GM08714 (cell line): ENCODE data around the gene FUS.
A peak's percentile ranks its signal among the peaks of the same experiment; 100 is the strongest.
"Not testable (repeated sequence)": the region's sequence is repeated elsewhere in the genome, so short reads cannot be mapped to it uniquely, and the experiment has no call there.

ENCODE experiments used
- H3K4me3 ChIP-seq: fragments of 200-500 bp; sonication (Bioruptor generic); 2 replicates; pipeline ENCODE4 v1.5.1; 2014; ENCODE audit warnings: mild to moderate bottlenecking, low read length, inconsistent platforms
- ZNF274 ChIP-seq: IDR thresholded peaks from 2 replicates; pipeline ENCODE4 v1.6.1; 2012; ENCODE audit warnings: mild to moderate bottlenecking, low read depth, low read length

Gene FUS

DNA sequence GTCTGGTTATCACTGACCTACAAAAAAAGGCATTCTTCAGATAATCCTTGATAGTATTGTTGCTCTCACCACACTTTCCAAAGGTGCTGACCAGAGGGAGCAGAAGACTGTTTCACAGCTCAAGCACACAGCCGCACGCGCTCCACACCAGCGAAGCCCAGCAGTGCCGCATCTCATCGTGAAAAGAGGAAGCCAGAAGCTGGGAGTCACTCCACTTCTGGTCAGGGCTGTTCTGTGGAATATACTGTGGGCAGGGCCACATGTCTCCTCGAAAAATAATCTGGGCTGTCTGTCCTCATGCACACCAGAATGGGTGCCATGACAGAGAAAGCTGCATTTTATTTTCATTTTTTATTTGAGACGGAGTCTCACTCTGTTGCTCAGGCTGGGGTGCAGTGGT is 22.8 kb upstream of the FUS start:
- TF ChIP-seq ZNF274: no peak
- no peak overlapping the region for H3K4me3 ChIP-seq

DNA sequence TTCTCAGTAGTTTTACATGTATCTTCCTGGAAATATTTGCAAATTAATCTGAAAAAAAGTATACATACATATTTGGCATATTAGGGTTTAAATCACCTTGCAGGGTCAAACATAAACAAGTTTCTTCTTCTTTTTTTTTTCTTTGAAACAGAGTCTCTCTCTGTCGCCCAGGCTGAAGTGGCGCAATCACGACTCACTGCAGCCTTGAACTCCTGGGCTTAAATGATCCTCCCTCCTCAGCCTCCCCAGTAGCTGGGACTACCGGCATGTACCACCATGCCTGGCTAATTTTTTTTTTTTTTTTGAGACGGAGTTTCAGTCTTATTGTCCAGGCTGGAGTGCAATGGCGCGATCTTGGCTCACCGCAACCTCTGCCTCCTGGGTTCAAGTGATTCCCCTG is 12.6 kb upstream of the FUS start:
- H3K4me3 ChIP-seq: no peak overlapping the region
- TF ChIP-seq ZNF274: no peak

DNA sequence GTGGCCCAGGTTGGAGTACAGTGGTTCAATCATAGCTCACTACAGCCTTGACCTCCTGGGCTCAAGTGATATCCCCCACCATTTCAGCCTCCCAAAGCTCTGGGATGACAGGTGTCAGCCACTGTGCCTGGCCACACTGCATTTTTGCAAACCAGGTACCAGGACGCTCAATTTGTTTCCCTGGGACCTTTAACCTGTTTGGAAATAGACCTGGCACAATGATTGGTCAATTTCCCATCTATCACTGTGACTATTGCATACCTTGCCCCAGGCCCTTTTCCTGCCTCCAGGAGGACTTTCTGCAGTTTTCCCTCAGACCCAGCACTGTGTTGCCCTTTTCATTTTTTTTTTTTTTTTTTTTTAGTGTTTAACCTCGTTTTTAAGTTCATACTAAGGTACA is 11.1 kb upstream of the FUS start:
- H3K4me3 ChIP-seq: no peak overlapping the region
- TF ChIP-seq ZNF274: no peak

DNA sequence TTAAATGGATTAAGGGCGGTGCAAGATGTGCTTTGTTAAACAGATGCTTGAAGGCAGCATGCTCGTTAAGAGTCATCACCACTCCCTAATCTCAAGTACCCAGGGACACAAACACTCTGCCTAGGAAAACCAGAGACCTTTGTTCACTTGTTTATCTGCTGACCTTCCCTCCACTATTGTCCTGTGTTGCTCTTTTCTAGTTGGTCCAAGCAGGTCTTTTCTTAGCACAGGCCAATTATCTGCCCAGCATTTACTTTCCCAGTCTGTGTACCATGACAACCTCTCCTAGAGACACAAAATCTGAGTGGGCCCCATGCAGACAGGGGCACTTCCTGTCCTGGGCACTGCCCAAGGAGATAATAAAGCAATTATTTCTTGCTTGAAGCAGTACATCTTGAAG is 9.9 kb upstream of the FUS start:
- H3K4me3 ChIP-seq: not testable (repeated sequence)

DNA sequence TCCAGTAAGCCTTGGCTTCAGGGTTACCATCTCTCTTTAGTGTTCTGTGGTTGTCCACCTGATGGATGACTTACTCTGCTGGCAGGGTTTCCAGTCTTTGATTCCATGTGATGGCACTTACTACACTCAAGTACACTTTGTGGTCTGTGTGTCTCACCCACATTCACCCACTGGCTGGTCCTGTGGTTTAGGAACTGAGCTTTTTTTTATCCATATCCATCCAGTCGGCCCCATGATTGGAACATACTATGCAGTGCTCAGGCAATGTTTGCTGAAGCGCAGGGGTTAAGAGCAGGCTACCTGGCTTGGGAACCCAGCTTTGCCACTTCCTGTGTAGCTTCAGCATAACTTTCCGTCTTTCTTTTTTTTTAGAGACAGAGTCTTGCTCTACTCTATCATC is 2.8 kb upstream of the FUS start:
- TF ChIP-seq ZNF274: no peak
- H3K4me3 ChIP-seq: no peak overlapping the region

DNA sequence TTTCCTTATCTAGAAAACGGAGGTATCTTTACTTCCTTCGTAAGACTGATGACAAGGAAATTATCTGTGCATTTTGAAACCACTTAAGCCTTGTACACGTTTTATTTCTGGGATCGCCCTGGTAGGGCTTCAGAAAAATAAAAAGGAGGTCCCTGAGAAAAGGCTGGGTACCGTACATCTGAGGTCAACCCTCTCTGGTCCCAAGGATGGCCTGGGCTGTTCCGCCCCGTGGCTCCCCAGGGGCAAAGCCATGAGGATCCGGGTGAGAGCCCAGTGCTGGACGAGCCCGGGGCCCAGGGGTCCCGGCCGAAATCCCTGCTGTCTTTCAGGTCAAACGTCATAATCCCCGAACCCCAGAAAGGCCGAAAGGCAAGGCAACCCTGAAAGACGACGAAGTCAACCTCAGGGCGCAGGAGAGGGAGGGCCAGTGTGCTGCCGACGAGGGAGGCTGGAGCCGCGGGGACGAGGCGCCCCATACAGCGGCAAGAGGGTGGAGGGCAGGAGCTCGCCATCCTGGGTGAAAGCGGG is 656 bp upstream of the FUS start:
- peak overlapping the region; percentile 65 for H3K4me3 ChIP-seq
- no peak for TF ChIP-seq ZNF274

DNA sequence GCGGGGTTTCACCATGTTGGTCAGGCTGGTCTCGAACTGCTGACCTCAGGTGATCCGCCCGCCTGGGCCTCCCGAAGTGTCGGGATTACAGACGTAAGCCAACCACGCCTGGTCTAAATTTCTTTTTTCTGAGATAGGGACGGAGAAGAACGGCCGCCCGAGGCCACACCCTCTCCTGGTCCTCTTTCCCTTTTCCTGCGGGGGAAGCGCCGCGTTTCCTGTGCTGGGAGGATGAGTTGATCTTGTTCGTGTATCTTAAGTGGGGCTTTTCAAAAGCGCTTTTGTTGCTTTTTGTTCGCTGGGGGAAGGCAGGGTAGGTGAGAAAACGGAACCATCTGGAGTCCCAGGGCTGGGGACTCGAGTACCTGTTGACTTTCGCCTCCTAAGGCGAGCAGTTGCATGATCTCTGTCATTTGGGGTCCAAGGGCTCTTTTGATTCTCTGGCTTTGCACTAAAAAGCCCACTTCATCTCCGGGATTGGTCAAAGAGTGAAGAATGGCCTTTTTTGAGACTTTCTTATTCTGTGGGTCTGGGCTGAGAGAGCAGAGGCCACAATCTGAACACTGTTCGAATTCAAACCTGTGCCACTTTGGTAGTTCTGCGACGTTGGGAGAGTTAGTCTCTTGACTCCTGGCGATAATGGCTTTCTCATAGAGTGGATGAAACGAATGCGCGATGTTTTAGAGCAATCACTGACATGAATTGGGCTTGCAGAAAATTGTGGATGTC is 1.3 kb downstream of the FUS start:
- peak overlapping the region; percentile 74 for H3K4me3 ChIP-seq
- TF ChIP-seq ZNF274: no peak

DNA sequence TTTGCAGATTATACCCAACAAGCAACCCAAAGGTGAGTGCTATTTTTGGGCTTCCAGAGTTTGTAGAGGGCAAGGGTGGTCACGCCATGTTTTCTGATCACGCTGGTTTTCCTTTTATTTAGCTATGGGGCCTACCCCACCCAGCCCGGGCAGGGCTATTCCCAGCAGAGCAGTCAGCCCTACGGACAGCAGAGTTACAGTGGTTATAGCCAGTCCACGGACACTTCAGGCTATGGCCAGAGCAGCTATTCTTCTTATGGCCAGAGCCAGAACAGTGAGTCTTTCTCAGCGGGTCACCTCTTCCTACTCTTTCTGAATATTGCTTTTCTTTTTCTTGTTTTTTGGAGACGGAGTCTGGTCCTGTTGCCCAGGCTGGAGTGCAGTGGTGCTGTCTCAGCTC is 2.5 kb downstream of the FUS start:
- peak overlapping the region; percentile 74 for H3K4me3 ChIP-seq
- TF ChIP-seq ZNF274: no peak

DNA sequence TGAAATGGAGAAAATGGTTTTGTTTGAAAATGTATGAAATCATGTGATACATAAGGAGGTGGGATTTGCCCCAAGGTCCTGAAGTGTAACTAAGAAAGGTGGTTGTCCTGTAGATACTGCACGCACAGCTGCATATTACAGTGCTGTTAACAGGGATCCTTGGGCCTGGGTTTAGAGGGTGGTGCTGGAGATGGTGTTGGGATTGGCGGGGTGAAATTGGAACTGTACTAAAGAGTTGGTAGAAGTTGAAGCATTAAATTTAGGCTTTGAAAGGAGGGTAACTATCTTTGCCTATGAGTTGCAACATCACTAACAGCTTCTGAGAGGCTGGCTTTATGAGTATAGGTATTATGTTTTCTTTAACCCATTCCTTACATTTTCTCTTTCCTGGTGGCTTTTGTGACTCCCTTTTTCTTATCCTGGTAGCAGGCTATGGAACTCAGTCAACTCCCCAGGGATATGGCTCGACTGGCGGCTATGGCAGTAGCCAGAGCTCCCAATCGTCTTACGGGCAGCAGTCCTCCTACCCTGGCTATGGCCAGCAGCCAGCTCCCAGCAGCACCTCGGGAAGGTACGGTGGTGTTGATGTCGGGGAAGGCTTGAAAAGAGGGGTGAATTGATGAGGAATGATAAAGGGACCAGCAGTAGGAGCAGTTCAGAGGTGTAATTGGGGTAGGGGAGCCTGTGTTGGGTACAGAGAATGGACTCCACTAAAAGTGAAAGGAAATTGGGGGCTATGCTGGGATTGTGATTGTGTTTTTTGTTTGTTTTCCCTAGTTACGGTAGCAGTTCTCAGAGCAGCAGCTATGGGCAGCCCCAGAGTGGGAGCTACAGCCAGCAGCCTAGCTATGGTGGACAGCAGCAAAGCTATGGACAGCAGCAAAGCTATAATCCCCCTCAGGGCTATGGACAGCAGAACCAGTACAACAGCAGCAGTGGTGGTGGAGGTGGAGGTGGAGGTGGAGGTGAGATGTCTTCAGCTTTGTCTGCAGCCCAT is 3.8 kb downstream of the FUS start:
- TF ChIP-seq ZNF274: no peak
- H3K4me3 ChIP-seq: no peak overlapping the region

DNA sequence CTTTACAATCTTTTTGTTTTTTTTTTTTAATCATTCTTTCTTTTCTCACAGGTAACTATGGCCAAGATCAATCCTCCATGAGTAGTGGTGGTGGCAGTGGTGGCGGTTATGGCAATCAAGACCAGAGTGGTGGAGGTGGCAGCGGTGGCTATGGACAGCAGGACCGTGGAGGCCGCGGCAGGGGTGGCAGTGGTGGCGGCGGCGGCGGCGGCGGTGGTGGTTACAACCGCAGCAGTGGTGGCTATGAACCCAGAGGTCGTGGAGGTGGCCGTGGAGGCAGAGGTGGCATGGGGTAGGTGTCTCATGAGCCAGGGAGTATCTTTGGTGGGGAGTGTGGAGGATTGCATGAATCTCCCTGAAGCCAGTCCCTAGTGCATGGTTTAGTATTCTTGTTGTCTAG is 4.9 kb downstream of the FUS start:
- no peak overlapping the region for H3K4me3 ChIP-seq
- TF ChIP-seq ZNF274: no peak

DNA sequence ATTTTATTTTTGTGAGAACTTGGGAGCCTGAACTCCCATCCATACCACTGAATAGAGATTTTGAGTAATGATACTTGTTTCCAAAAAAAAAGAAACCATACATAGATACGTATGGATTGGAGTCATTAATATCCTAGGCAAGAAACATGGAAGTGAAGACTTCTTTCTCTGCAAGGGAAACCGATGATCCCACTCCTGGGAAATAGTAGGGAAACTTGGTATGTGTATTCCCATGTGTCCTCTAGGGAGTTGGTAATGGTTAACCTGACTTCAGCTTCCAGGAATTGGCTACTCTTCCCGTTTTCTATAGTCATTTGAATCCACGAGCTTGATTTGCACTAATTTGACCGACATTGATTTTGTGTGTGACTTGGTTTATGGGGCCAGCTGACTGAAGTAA is 5.4 kb downstream of the FUS start:
- no peak overlapping the region for H3K4me3 ChIP-seq
- TF ChIP-seq ZNF274: no peak

DNA sequence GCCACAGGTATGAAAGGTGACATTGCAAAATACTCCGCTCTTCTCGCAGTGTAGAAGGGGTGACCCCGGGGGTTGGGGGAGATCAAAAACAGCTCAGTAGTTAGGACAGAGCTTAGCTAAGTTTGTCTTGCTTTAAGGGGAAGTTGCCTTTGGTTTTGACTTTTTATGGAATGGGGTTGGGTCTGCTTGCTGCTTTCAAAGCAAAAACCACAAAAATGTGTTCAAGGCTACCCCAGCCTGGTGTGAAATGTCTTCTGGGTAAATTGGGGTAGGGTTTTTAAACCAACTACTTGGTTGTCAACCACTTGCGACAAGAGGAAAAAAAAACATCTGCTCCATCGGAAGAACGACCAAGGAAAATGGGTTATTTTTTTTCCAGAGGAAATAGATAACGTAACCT is 6.2 kb downstream of the FUS start:
- TF ChIP-seq ZNF274: no peak
- no peak overlapping the region for H3K4me3 ChIP-seq

DNA sequence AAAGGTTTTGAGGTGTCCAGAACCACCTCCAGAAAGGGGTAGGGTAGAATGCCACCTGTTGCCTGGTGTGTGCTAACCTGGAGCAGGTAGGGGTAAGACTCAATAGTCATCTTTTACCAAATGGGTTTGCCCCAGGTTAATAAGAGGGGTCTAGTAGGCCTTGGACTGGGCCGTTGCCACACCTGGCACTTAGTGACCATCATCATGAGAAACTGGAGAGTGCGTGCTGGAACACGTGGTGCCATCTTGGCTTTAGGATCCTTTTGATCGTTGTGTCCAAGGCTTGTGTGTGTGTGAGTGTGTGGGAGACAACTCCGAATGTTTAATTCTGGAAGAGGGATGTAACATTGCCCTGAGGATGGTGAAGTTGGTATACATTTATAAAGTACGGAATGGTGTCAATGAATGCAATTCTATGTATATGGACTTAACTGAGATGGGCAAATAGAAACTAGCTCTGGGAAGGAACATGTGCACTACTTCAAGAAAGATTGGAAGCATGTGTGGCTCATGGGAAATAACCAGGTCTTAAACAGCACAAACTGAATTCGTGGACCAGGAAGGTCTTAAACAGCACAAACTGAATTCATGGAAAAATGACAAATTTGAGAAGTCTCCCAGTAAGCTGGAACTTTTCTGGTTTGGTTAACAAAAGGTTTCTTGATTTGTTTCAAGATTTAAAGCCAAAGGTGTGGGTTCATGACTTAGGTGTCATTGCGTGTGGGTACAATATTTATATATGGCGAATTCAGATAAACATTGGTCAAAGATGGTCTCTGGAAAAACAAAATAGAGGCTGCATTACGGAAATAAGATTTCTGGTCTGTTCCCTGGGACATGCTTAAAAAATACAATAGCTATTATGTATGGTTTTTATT is 7.2 kb downstream of the FUS start:
- H3K4me3 ChIP-seq: no peak overlapping the region
- no peak for TF ChIP-seq ZNF274

DNA sequence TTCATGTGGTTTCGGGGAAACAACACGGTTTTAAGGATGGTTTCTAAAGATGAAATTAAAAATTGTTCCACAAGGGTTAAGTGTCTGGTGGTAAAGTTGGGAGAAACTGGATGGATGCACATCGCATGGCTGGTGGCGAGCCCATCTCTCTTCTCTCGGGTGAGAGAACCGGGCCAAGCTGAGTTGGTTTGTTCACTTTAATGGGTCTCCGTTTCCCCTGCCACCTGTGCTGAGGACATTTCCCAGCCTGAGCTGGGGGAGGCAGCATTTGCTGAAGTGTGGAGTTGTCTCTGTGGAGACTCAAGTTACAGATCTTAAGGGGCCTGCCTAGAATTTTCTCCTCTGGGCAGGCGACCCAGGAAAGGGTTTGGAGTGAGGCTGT is 7.9 kb downstream of the FUS start:
- TF ChIP-seq ZNF274: no peak

More for the DNA sequence above, 7.9 kb downstream of the FUS start:
- no peak overlapping the region for H3K4me3 ChIP-seq
